ENCODE results near the gene HCST. TPM values are rescaled to one million over a fixed set of nuclear protein-coding genes. Genes with fewer than 3 reads are reported as not detected.

The HCST gene
- total and polyA plus RNA-seq, 2 of the 4 experiments (the other 2 are of a cell fraction): 1.5 TPM; not detected in 1

DNA sequence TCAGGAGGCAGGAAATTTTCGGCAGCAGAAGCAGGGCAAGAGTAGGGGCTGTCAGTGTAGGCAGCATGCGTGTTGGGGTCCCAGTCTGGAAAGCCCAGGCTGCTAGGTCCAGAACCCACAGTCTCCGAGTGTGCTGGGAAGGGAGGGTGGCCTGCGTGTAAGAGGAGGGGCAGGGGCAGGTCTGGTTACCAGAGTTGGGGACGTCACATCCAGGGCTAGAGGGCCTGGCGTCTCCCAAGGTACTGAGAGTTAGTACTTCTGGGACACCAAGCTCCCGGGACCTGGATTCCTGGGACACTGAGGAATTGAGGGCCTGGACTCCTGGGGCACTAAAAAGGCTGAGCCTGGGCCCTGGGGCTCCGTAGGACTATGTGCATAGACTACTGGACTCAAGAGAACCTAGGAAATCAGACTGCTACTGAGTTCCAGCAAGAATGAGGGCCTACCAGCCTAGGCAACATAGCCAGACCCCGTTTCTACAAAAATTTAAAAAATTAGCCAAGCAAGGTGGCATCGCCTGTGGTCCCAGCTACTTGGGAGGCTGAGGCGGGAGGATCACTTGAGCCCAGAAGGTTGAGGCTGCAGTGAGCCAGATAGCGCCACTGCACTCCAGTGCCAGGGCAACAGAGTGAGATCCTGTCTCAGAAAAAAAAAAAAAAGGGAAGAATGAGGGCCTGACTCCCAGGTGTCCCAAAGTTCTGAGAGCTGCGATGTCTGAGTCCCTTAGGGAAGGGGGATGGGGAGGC, 4.5 kb upstream of the HCST start:
- Histone ChIP-seq H3K9me1 (ENCODE audit: insufficient read depth, low read length) (peaks cover 13% of the 10 kb centered on the region), H2AFZ (replicated peaks; ENCODE audit: low read length, poor library complexity) (no peak overlapping the region), H3K4me2 (ENCODE audit: low read depth, low read length) (peak overlapping the region; percentile 95), H3K9ac (ENCODE audit: low read depth, low read length) (no peak overlapping the region; the same call in 1 of the 2 replicates), H3K9me3 (ENCODE audit: control insufficient read depth, insufficient read depth, low read length) (no peaks in the 10 kb centered on the region), H3K79me1 (ENCODE audit: low read depth in 1 of 2, low read length in 2 of 2) (peaks cover 14 to 40% of the 10 kb centered on the region in 2 experiments; a peak in 3 of 4 replicates), H2AK5ac (ENCODE audit: low read depth, low read length) (peak overlapping the region; percentile 35; the same call in 1 of the 2 replicates), H2BK20ac (ENCODE audit: low read depth, low read length) (no peak overlapping the region), H3K23ac (ENCODE audit: low read depth, low read length) (peak overlapping the region; percentile 19), H4K91ac (ENCODE audit: insufficient read depth, low read depth, low read length) (0 out of 2 replicates have a peak overlapping the region, but pooled peaks have one; percentile 61), H4K8ac (ENCODE audit: low read depth in 2 of 2, low read length in 2 of 2) (peak overlapping the region; percentile 44 to 99; a peak in 2 of 4 replicates), H2BK5ac (ENCODE audit: low read depth, low read length, poor library complexity, severe bottlenecking) (no peak overlapping the region), H3K56ac (ENCODE audit: extremely low read depth, insufficient read depth, low read length) (no peak overlapping the region), H3K14ac (replicated peaks; ENCODE audit: low read depth, low read length) (no peak overlapping the region), H4K5ac (ENCODE audit: low read depth, low read length) (peak overlapping the region; percentile 77; the same call in 1 of the 2 replicates), H3K4me3 (ENCODE audit: insufficient read depth, low read depth, low read length) (peak overlapping the region; percentile 79; the same call in 1 of the 2 replicates), H4K20me1 (ENCODE audit: insufficient read depth, low read length) (no peaks in the 10 kb centered on the region), H3K4me1 (ENCODE audit: control insufficient read depth, insufficient read depth, low read length) (peaks cover 18% of the 10 kb centered on the region), H3K18ac (ENCODE audit: low read depth, low read length) (no peak overlapping the region), H3K4ac (ENCODE audit: low read depth, low read length) (peak overlapping the region; percentile 79), H2BK15ac (ENCODE audit: low read depth, low read length) (no peak overlapping the region), H3K36me3 (ENCODE audit: control insufficient read depth, insufficient read depth, low read length) (peaks cover 18% of the 10 kb centered on the region), H2BK120ac (ENCODE audit: low read depth, low read length) (no peak overlapping the region), H2AK9ac (replicated peaks; ENCODE audit: low read depth, low read length, poor library complexity) (peak overlapping the region; percentile 98), H3K27me3 (ENCODE audit: control insufficient read depth, insufficient read depth, low read length) (no peaks in the 10 kb centered on the region), H3K27ac (ENCODE audit: insufficient read depth, low read length) (no peak overlapping the region)
- BruUV-seq (replicated peaks): no TSS peak
- DNase-seq (no peak), ATAC-seq (ENCODE audit: low read depth) (no peak)
- no peak for TF ChIP-seq CEBPB (IDR thresholded peaks at IDR 0.05; ENCODE audit: low read depth, low read length)
- TF ChIP-seq, protein P1, sequence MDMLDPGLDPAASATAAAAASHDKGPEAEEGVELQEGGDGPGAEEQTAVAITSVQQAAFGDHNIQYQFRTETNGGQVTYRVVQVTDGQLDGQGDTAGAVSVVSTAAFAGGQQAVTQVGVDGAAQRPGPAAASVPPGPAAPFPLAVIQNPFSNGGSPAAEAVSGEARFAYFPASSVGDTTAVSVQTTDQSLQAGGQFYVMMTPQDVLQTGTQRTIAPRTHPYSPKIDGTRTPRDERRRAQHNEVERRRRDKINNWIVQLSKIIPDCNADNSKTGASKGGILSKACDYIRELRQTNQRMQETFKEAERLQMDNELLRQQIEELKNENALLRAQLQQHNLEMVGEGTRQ (IDR thresholded peaks at IDR 0.05; ENCODE audit: low read depth, low read length): no peak
- no peak for TF ChIP-seq BHLHE40 (IDR thresholded peaks at IDR 0.05; ENCODE audit: low read depth, low read length)
- TF ChIP-seq POLR2A (IDR thresholded peaks at IDR 0.05; ENCODE audit: low read depth, low read length): no peak
- TF ChIP-seq FOS (IDR thresholded peaks at IDR 0.05; ENCODE audit: low read depth, low read length): no peak
- TF ChIP-seq CHD1 (IDR thresholded peaks at IDR 0.05; ENCODE audit: low read depth, low read length): no peak
- TF ChIP-seq RAD21 (IDR thresholded peaks at IDR 0.05; ENCODE audit: low read length): no peak
- TF ChIP-seq RCOR1 (IDR thresholded peaks at IDR 0.05; ENCODE audit: insufficient replicate concordance, low read length): no peak
- TF ChIP-seq, protein P2, sequence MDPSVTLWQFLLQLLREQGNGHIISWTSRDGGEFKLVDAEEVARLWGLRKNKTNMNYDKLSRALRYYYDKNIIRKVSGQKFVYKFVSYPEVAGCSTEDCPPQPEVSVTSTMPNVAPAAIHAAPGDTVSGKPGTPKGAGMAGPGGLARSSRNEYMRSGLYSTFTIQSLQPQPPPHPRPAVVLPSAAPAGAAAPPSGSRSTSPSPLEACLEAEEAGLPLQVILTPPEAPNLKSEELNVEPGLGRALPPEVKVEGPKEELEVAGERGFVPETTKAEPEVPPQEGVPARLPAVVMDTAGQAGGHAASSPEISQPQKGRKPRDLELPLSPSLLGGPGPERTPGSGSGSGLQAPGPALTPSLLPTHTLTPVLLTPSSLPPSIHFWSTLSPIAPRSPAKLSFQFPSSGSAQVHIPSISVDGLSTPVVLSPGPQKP (IDR thresholded peaks at IDR 0.05; ENCODE audit: borderline replicate concordance, low read depth, low read length): no peak
- no peak for TF ChIP-seq SMC3 (IDR thresholded peaks at IDR 0.05; ENCODE audit: low read depth, low read length)
- TF ChIP-seq MXI1 (IDR thresholded peaks at IDR 0.05; ENCODE audit: borderline replicate concordance, low read depth, low read length): no peak
- no peak for TF ChIP-seq NFE2L2 (IDR thresholded peaks at IDR 0.05; ENCODE audit: low read depth, low read length)
- TF ChIP-seq MAFK (IDR thresholded peaks at IDR 0.05; ENCODE audit: low read depth, low read length): no peak
- no peak for TF ChIP-seq MAZ (IDR thresholded peaks at IDR 0.05; ENCODE audit: borderline replicate concordance, low read depth, low read length)
- dilution Hi-C loops (cut with HindIII; ENCODE audit: low sequenced_read_pairs, unreplicated experiment): no loop called here
- ChIA-PET POLR2A (ENCODE audit: unreplicated experiment) (interaction anchor here (0.6 kb wide), 1 partner anchor 14 kb away, joined by 3 read pairs; no protein-coding TSS in a partner anchor), CTCF (no interaction called here)
- WGBS, 2 experiments (ENCODE audit: extremely low coverage in 2 of 2, insufficient read length in 1 of 2): 92% methylated on average over 8 of the region's 13 CpGs; no CpG with 5 or more reads in 1 of the 2 experiments
- in situ Hi-C loops (cut with MboI; ENCODE audit: low sequenced_read_pairs): no loop called here
- intact Hi-C loops (cut with micrococcal nuclease): no loop called here

All from IMR-90 (cell line).